Fibroblast of lung (primary cell): Measurements from ENCODE around the gene SLC38A10. TPM values are rescaled to one million over a fixed set of nuclear protein-coding genes. Genes with fewer than 3 reads are reported as not detected.
A peak's percentile ranks its signal among the peaks of the same experiment; 100 is the strongest.

Experiments used
- DNase-seq, 2 donors: peaks; one replicate each; pipeline versions ENCODE4 v3.0.0 to v3.0.0-alpha.2; 2010; ENCODE audit warnings: low read depth in 2 of 2
- H2AFZ ChIP-seq: 2 replicates; pipeline ENCODE4 v1.5.1; 2012; ENCODE audit warnings: low read length, control low read depth, inconsistent platforms
- H3K27ac ChIP-seq: 2 replicates; pipeline ENCODE4 v1.5.1; 2011; ENCODE audit warnings: low read length, control low read depth; ENCODE audit not compliant: insufficient read depth
- H3K27me3 ChIP-seq: 2 replicates; pipeline ENCODE4 v1.5.1; 2011; ENCODE audit warnings: mild to moderate bottlenecking, low read length; ENCODE audit not compliant: control insufficient read depth, insufficient read depth
- H3K36me3 ChIP-seq: 2 replicates; pipeline ENCODE4 v1.5.1; 2011; ENCODE audit warnings: low read length; ENCODE audit not compliant: control insufficient read depth, insufficient read depth
- H3K4me1 ChIP-seq: 2 replicates; pipeline ENCODE4 v1.5.1; 2011; ENCODE audit warnings: low read length; ENCODE audit not compliant: control insufficient read depth, insufficient read depth; ENCODE audit errors: extremely low read depth
- H3K4me2 ChIP-seq: 2 replicates; pipeline ENCODE4 v1.5.1; 2011; ENCODE audit warnings: low read length, control low read depth; ENCODE audit not compliant: insufficient read depth; ENCODE audit errors: extremely low read depth
- H3K4me3 ChIP-seq, 4 experiments: fragments of 200-600 bp in 1 of 4; sonication (generic) in 1 of 4; replicated peaks in 1 of 4; 2 replicates each; pipeline ENCODE4 v1.5.1; 2011 to 2016; ENCODE audit warnings: low read length in 4 of 4, low read depth in 3 of 4, mild to moderate bottlenecking in 3 of 4, control low read depth in 2 of 4, inconsistent platforms in 1 of 4, mixed read lengths in 1 of 4; ENCODE audit not compliant: insufficient read depth in 1 of 4; ENCODE audit errors: control extremely low read depth in 1 of 4
- H3K79me2 ChIP-seq: 2 replicates; pipeline ENCODE4 v1.5.1; 2012; ENCODE audit warnings: mild to moderate bottlenecking, low read length, inconsistent platforms; ENCODE audit not compliant: control insufficient read depth, insufficient read depth
- H3K9ac ChIP-seq: 2 replicates; pipeline ENCODE4 v1.5.1; 2011; ENCODE audit warnings: mild to moderate bottlenecking, low read length, control low read depth; ENCODE audit not compliant: insufficient read depth
- H3K9me3 ChIP-seq: 2 replicates; pipeline ENCODE4 v1.5.1; 2012; ENCODE audit warnings: low read depth, low read length; ENCODE audit not compliant: control insufficient read depth, insufficient read depth
- H4K20me1 ChIP-seq: 2 replicates; pipeline ENCODE4 v1.5.1; 2011; ENCODE audit warnings: low read length; ENCODE audit not compliant: control insufficient read depth, insufficient read depth; ENCODE audit errors: extremely low read depth
- EZH2 ChIP-seq: IDR thresholded peaks from 2 replicates; pipeline ENCODE4 v1.5.1; 2012; ENCODE audit warnings: low read length, control low read depth, mild to moderate bottlenecking; ENCODE audit errors: missing control alignments
- polyA plus RNA-seq, 2 donors: library from polyadenylated mRNA; depleted of rRNA in 1 of 2; stranded (reverse) in 1 of 2; unstranded in 1 of 2; fragments of >200 nt; gene quantifications; 2 replicates each; pipeline ENCODE4 v1.2.1, GENCODE V29; 2011 to 2012; ENCODE audit warnings: missing spikeins in 1 of 2
- total RNA-seq: library from RNA; depleted of rRNA; stranded (reverse); fragments of >200 nt; gene quantifications from 2 replicates; pipeline ENCODE4 v1.2.1, GENCODE V29; 2014
- TF ChIP-seq, protein P1 (sequence below), 2 donors: IDR thresholded peaks in 1 of 2; conservative IDR thresholded peaks in 1 of 2; 1 replicate in 1 of 2; 2 replicates in 1 of 2; pipeline ENCODE4 v1.5.1; 2011 to 2012; ENCODE audit warnings: low read length in 2 of 2, control low read depth in 1 of 2, inconsistent platforms in 1 of 2, low read depth in 1 of 2, mild to moderate bottlenecking in 1 of 2

The SLC38A10 gene
- total and polyA plus RNA-seq, 2 donors (not counting 1 experiment from before 2014, with no cell fraction given): 23.6 to 53.2 TPM

DNA sequence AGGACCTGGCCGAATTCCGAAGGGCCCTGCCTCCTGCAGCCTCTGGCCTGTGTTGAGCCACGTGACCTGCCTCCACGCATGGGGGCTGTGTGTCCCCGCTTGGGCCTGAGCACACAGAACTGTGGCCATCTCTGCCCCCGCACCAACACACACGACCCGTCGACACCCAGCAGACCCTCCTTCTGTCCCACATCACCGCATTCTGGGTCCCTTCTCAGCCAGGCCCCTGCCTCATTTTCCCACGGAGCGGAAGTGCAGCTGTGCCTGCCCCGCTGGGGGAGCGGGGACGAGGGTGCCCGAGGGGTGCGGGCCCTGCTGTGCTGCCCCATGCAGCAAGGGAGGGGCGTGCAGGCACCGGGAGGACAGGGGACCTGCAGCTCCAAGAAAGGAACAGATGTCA, 37.6 kb downstream of the SLC38A10 start:
- peaks cover 22% of the 10 kb centered on the region for H3K36me3 ChIP-seq
- no peaks in the 10 kb centered on the region for H3K4me1 ChIP-seq
- TF ChIP-seq, protein P1, sequence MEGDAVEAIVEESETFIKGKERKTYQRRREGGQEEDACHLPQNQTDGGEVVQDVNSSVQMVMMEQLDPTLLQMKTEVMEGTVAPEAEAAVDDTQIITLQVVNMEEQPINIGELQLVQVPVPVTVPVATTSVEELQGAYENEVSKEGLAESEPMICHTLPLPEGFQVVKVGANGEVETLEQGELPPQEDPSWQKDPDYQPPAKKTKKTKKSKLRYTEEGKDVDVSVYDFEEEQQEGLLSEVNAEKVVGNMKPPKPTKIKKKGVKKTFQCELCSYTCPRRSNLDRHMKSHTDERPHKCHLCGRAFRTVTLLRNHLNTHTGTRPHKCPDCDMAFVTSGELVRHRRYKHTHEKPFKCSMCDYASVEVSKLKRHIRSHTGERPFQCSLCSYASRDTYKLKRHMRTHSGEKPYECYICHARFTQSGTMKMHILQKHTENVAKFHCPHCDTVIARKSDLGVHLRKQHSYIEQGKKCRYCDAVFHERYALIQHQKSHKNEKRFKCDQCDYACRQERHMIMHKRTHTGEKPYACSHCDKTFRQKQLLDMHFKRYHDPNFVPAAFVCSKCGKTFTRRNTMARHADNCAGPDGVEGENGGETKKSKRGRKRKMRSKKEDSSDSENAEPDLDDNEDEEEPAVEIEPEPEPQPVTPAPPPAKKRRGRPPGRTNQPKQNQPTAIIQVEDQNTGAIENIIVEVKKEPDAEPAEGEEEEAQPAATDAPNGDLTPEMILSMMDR (conservative IDR thresholded peaks at IDR 0.05 in 1 of 2, IDR thresholded peaks at IDR 0.05 in 1 of 2; ENCODE audit: low read depth in 1 of 2, low read length in 2 of 2): no peak
- no peak for TF ChIP-seq EZH2
- no peak overlapping the region for H3K4me3 ChIP-seq
- H3K4me2 ChIP-seq: no peak overlapping the region
- H3K9ac ChIP-seq: no peak overlapping the region
- H3K27me3 ChIP-seq: no peaks in the 10 kb centered on the region
- DNase-seq: no peak
- H2AFZ ChIP-seq: no peak overlapping the region
- no peak overlapping the region for H3K27ac ChIP-seq
- peaks cover 6% of the 10 kb centered on the region for H3K79me2 ChIP-seq
- H3K9me3 ChIP-seq: no peaks in the 10 kb centered on the region
- no peaks in the 10 kb centered on the region for H4K20me1 ChIP-seq

DNA sequence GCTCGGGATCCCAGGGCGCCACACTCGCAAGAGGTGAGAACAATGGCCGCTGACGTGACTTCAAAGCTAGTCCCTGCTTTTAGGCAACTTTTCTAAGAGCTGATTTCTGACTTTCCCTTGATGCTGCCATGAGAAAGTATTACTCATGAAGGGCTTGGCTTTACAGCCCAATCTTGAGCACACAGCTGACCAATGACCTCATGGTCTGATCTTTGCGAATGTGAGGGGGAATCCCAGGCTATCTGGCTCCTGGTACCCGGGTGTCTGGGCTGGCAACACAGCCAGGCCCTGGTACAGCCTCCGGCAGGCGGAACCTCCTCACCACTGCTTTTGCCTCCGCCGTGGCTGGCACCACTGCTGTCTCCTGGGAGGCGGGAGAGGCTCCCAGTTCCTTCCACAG, 38.5 kb downstream of the SLC38A10 start:
- H4K20me1 ChIP-seq: no peaks in the 10 kb centered on the region

DNA sequence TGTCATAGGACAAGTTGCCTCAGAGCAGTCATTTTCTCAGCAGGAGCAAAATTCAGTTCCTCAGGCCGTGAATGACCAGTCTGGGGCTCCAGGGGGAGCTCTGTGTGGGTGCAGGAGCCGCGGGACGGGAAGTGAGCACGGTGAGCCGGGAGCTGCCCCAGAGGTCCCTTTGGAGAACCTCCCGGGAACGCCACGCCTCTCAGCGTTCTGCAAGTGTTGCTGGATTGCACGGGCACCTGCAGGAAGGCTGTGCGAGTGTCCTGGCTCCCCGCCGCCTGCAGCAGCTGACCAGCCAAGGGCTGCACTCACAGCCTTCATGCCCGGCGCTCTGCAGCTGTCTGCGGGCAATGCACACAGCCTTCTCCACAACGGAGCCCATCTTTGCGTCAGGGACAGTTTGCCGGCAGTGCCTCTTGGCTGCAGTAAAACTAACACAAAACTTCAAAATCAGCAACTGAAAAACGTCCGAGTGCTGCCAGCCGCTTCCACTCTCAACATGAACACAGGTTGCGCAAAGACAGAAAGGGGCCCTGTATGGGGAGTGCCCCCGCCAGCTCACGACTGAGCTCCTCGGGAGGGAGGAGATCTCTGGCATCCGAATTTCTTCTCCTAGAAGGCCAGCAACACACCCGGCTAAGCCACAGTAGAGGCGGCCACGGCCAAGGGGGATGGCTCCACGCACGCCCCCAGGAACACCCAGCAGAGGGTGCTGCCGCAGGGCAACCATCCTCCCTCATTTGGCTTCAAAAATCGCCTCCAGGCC, 40.0 kb downstream of the SLC38A10 start:
- H3K4me3 ChIP-seq: peak overlapping the region in 2 of 4 experiments; percentile 17 to 23

More for the DNA sequence above, 38.5 kb downstream of the SLC38A10 start:
- Histone ChIP-seq H3K27ac (peak overlapping the region; percentile 16), H3K4me3 (no peak overlapping the region), H3K27me3 (no peaks in the 10 kb centered on the region), H3K9me3 (no peaks in the 10 kb centered on the region), H2AFZ (no peak overlapping the region), H3K79me2 (peaks cover 6% of the 10 kb centered on the region), H3K9ac (no peak overlapping the region), H3K4me2 (peak overlapping the region; percentile 51), H3K4me1 (no peaks in the 10 kb centered on the region), H3K36me3 (peaks cover 24% of the 10 kb centered on the region)
- TF ChIP-seq, protein P1 (conservative IDR thresholded peaks at IDR 0.05 in 1 of 2, IDR thresholded peaks at IDR 0.05 in 1 of 2; ENCODE audit: low read depth in 1 of 2, low read length in 2 of 2): no peak
- peak; percentile 37 to 61 for DNase-seq

More for the DNA sequence above, 40.0 kb downstream of the SLC38A10 start:
- H3K4me2 ChIP-seq: peak overlapping the region; percentile 78
- no peaks in the 10 kb centered on the region for H4K20me1 ChIP-seq
- H3K9ac ChIP-seq: no peak overlapping the region
- H3K79me2 ChIP-seq: peaks cover 6% of the 10 kb centered on the region
- no peaks in the 10 kb centered on the region for H3K9me3 ChIP-seq
- H3K4me1 ChIP-seq: no peaks in the 10 kb centered on the region
- H3K36me3 ChIP-seq: peaks cover 21% of the 10 kb centered on the region
- TF ChIP-seq, protein P1 (conservative IDR thresholded peaks at IDR 0.05 in 1 of 2, IDR thresholded peaks at IDR 0.05 in 1 of 2; ENCODE audit: low read depth in 1 of 2, low read length in 2 of 2): peak; percentile 56 to 81
- no peak for TF ChIP-seq EZH2
- H3K27me3 ChIP-seq: no peaks in the 10 kb centered on the region
- no peak overlapping the region for H2AFZ ChIP-seq
- H3K27ac ChIP-seq: no peak overlapping the region
- DNase-seq: peak; percentile 77 to 91
